C4-2B (cell line): ENCODE results near the gene CBX5.
"Not testable (repeated sequence)": the region's sequence is repeated elsewhere in the genome, so short reads cannot be mapped to it uniquely, and the experiment has no call there.

Source experiments
- CTCF ChIP-seq: fragments of 450-650 bp; conservative IDR thresholded peaks from 2 replicates; pipeline ENCODE4 v1.5.1; 2017; ENCODE audit warnings: mild to moderate bottlenecking
- ZFX ChIP-seq: fragments of 450-650 bp; IDR thresholded peaks from 2 replicates; pipeline ENCODE4 v1.6.1; 2017

- TF ChIP-seq CTCF, ZFX: not testable (repeated sequence)
These were observed 32.4 kb upstream of the CBX5 start for GRCh38 chr12:54312309-54312708.
